AG04450 (cell line): ENCODE results near the gene C16orf89. TPM values are rescaled to one million over a fixed set of nuclear protein-coding genes. Genes with fewer than 3 reads are reported as not detected.
A peak's percentile ranks its signal among the peaks of the same experiment; 100 is the strongest.

Experiments used
- CTCF ChIA-PET: fragments of 300-600, 350-600 bp; formaldehyde crosslinking; extraction: SDS; loops from one replicate; lab custom pipeline; 2022; ENCODE audit warnings: antibody characterized with exemption, inconsistent platforms; lab: Charles Lee
- POLR2A ChIA-PET: fragments of 350-600 bp; formaldehyde crosslinking; extraction: SDS; loops from one replicate; lab custom pipeline; 2021; ENCODE audit warnings: antibody characterized with exemption, inconsistent platforms; lab: Yijun Ruan, JAX
- DNase-seq: peaks from one replicate; pipeline ENCODE4 v3.0.0-alpha.2; 2011; ENCODE audit warnings: low read depth, low spot score
- H3K27ac ChIP-seq: one replicate; pipeline ENCODE4 v1.5.1; 2012; ENCODE audit warnings: low read depth, low read length, control low read depth
- H3K27me3 ChIP-seq: one replicate; pipeline ENCODE4 v1.6.0; 2012; ENCODE audit warnings: low read length; ENCODE audit not compliant: control insufficient read depth, insufficient read depth
- H3K4me3 ChIP-seq: 2 replicates; pipeline ENCODE4 v1.5.1; 2011; ENCODE audit warnings: mild to moderate bottlenecking, low read depth, low read length, control low read depth
- H3K9me3 ChIP-seq: 2 replicates; pipeline ENCODE4 v1.5.1; 2012; ENCODE audit warnings: low read length; ENCODE audit not compliant: control insufficient read depth, insufficient read depth
- CTCF ChIP-seq: IDR thresholded peaks from 2 replicates; pipeline ENCODE4 v1.5.1; 2011; ENCODE audit warnings: low read depth, low read length, control low read depth, inconsistent platforms
- polyA plus RNA-seq: library from polyadenylated mRNA; depleted of rRNA; stranded (reverse); fragments of >200 nt; gene quantifications from 2 replicates; pipeline ENCODE4 v1.2.3, GENCODE V29; 2011

C16orf89 gene
- polyA plus RNA-seq, 1 experiment: 1.3 TPM

- H3K4me3 ChIP-seq: peak overlapping the region; percentile 88
- no peak for TF ChIP-seq CTCF
- peaks cover 1% of the 10 kb centered on the region for H3K27me3 ChIP-seq
- POLR2A ChIA-PET: interaction anchor here (1.0 to 1.7 kb wide), 2 partner anchors 13 to 37 kb away, joined by 3 to 5 read pairs; partner anchors contain the start of gene NAGPA
- no peak for DNase-seq
- H3K27ac ChIP-seq: peak overlapping the region; percentile 88
- CTCF ChIA-PET: interaction anchor here (0.5 kb wide), 1 partner anchor 346 kb away, joined by 3 read pairs; no protein-coding TSS in a partner anchor
- H3K9me3 ChIP-seq: no peaks in the 10 kb centered on the region
Measured at GRCh38 chr16:5071341-5071680, 5.6 kb upstream of the C16orf89 start.

GRCh38 chr16:5070431-5071186 is 4.9 kb upstream of the C16orf89 start:
- Histone ChIP-seq H3K9me3 (no peaks in the 10 kb centered on the region), H3K27ac (no peak overlapping the region), H3K4me3 (no peak overlapping the region), H3K27me3 (peaks cover 7% of the 10 kb centered on the region)
- no peak for DNase-seq
- CTCF ChIA-PET: interaction anchor here (0.7 to 1.3 kb wide), 2 partner anchors 14 to 103 kb away, joined by 3 read pairs; no protein-coding TSS in a partner anchor
- no peak for TF ChIP-seq CTCF
- POLR2A ChIA-PET: no interaction called here

GRCh38 chr16:5069854-5070253 is 4.1 kb upstream of the C16orf89 start:
- Histone ChIP-seq H3K9me3 (no peaks in the 10 kb centered on the region), H3K27me3 (peaks cover 9% of the 10 kb centered on the region), H3K4me3 (no peak overlapping the region), H3K27ac (no peak overlapping the region)
- TF ChIP-seq CTCF: no peak
- DNase-seq: no peak
- ChIA-PET POLR2A (no interaction called here), CTCF (interaction anchor here (1.3 kb wide), 1 partner anchor 15 kb away, joined by 3 read pairs; no protein-coding TSS in a partner anchor)

GRCh38 chr16:5069048-5069447 is 3.3 kb upstream of the C16orf89 start:
- no peak for TF ChIP-seq CTCF
- no peak overlapping the region for H3K4me3 ChIP-seq
- DNase-seq: no peak
- CTCF ChIA-PET: no interaction called here
- H3K9me3 ChIP-seq: no peaks in the 10 kb centered on the region
- H3K27ac ChIP-seq: no peak overlapping the region
- peaks cover 11% of the 10 kb centered on the region for H3K27me3 ChIP-seq
- POLR2A ChIA-PET: no interaction called here

- no peak overlapping the region for H3K27ac ChIP-seq
- DNase-seq: no peak
- H3K4me3 ChIP-seq: no peak overlapping the region
- ChIA-PET CTCF (no interaction called here), POLR2A (interaction anchor here (0.6 kb wide), 1 partner anchor 125 kb away, joined by 6 read pairs; no protein-coding TSS in a partner anchor)
- H3K9me3 ChIP-seq: no peaks in the 10 kb centered on the region
- peaks cover 23% of the 10 kb centered on the region for H3K27me3 ChIP-seq
- no peak for TF ChIP-seq CTCF
Measured at GRCh38 chr16:5066511-5066910, 755 bp upstream of the C16orf89 start.
